ENCODE results near the gene SLC24A3.

SLC24A3 gene

GRCh38 chr20:19253916-19254820, 41.7 kb downstream of the SLC24A3 start:
- H3K27me3 Mint-ChIP-seq = peaks cover 4% of the 10 kb centered on the region
- H3K4me3 Mint-ChIP-seq = no peak overlapping the region
- H3K4me1 Mint-ChIP-seq (ENCODE audit: low read depth) = no peaks in the 10 kb centered on the region
- no peak overlapping the region for H3K27ac Mint-ChIP-seq
- H3K36me3 Mint-ChIP-seq = no peaks in the 10 kb centered on the region
- H3K9me3 Mint-ChIP-seq (ENCODE audit: low read depth) = no peaks in the 10 kb centered on the region

- Mint-ChIP-seq H3K27ac (no peak overlapping the region), H3K36me3 (no peaks in the 10 kb centered on the region), H3K27me3 (peaks cover 4% of the 10 kb centered on the region), H3K9me3 (ENCODE audit: low read depth) (no peaks in the 10 kb centered on the region), H3K4me1 (ENCODE audit: low read depth) (no peaks in the 10 kb centered on the region), H3K4me3 (no peak overlapping the region)
Measured at GRCh38 chr20:19254956-19255355, 42.5 kb downstream of the SLC24A3 start.

- Mint-ChIP-seq H3K27me3 (peaks cover 4% of the 10 kb centered on the region), H3K4me3 (no peak overlapping the region), H3K27ac (no peak overlapping the region), H3K36me3 (no peaks in the 10 kb centered on the region), H3K9me3 (ENCODE audit: low read depth) (no peaks in the 10 kb centered on the region), H3K4me1 (ENCODE audit: low read depth) (no peaks in the 10 kb centered on the region)
Measured at GRCh38 chr20:19256085-19256484, 43.6 kb downstream of the SLC24A3 start.

- no peak overlapping the region for H3K4me3 Mint-ChIP-seq
- no peaks in the 10 kb centered on the region for H3K36me3 Mint-ChIP-seq
- no peaks in the 10 kb centered on the region for H3K4me1 Mint-ChIP-seq (ENCODE audit: low read depth)
- H3K27me3 Mint-ChIP-seq = peaks cover 4% of the 10 kb centered on the region
- no peak overlapping the region for H3K27ac Mint-ChIP-seq
- no peaks in the 10 kb centered on the region for H3K9me3 Mint-ChIP-seq (ENCODE audit: low read depth)
Measured at GRCh38 chr20:19256906-19257595, 44.6 kb downstream of the SLC24A3 start.

- Mint-ChIP-seq H3K36me3 (no peaks in the 10 kb centered on the region), H3K27me3 (peaks cover 4% of the 10 kb centered on the region), H3K9me3 (ENCODE audit: low read depth) (no peaks in the 10 kb centered on the region), H3K27ac (no peak overlapping the region), H3K4me1 (ENCODE audit: low read depth) (no peaks in the 10 kb centered on the region), H3K4me3 (no peak overlapping the region)
Measured at GRCh38 chr20:19257865-19258264, 45.4 kb downstream of the SLC24A3 start.

GRCh38 chr20:19259141-19259591, 46.7 kb downstream of the SLC24A3 start:
- Mint-ChIP-seq H3K36me3 (no peaks in the 10 kb centered on the region), H3K27ac (no peak overlapping the region), H3K4me1 (ENCODE audit: low read depth) (no peaks in the 10 kb centered on the region), H3K4me3 (no peak overlapping the region), H3K9me3 (ENCODE audit: low read depth) (no peaks in the 10 kb centered on the region), H3K27me3 (peaks cover 3% of the 10 kb centered on the region)

GRCh38 chr20:19260412-19261090, 48.1 kb downstream of the SLC24A3 start:
- H3K27me3 Mint-ChIP-seq = peaks cover 2% of the 10 kb centered on the region
- H3K4me3 Mint-ChIP-seq = no peak overlapping the region
- no peaks in the 10 kb centered on the region for H3K9me3 Mint-ChIP-seq (ENCODE audit: low read depth)
- no peak overlapping the region for H3K27ac Mint-ChIP-seq
- no peaks in the 10 kb centered on the region for H3K4me1 Mint-ChIP-seq (ENCODE audit: low read depth)
- H3K36me3 Mint-ChIP-seq = no peaks in the 10 kb centered on the region

GRCh38 chr20:19264191-19264590, 51.7 kb downstream of the SLC24A3 start:
- no peaks in the 10 kb centered on the region for H3K9me3 Mint-ChIP-seq (ENCODE audit: low read depth)
- H3K4me3 Mint-ChIP-seq = no peak overlapping the region

GRCh38 chr20:19265646-19266374, 53.4 kb downstream of the SLC24A3 start:
- no peak overlapping the region for H3K4me3 Mint-ChIP-seq
- H3K9me3 Mint-ChIP-seq (ENCODE audit: low read depth) = no peaks in the 10 kb centered on the region
- H3K4me1 Mint-ChIP-seq (ENCODE audit: low read depth) = no peaks in the 10 kb centered on the region
- H3K27me3 Mint-ChIP-seq = peaks cover 2% of the 10 kb centered on the region
- no peaks in the 10 kb centered on the region for H3K36me3 Mint-ChIP-seq
- no peak overlapping the region for H3K27ac Mint-ChIP-seq

More at GRCh38 chr20:19264191-19264590, 51.7 kb downstream of the SLC24A3 start:
- peaks cover 2% of the 10 kb centered on the region for H3K27me3 Mint-ChIP-seq
- no peaks in the 10 kb centered on the region for H3K4me1 Mint-ChIP-seq (ENCODE audit: low read depth)
- no peaks in the 10 kb centered on the region for H3K36me3 Mint-ChIP-seq
- H3K27ac Mint-ChIP-seq = no peak overlapping the region

GRCh38 chr20:19268426-19268825, 56.0 kb downstream of the SLC24A3 start:
- H3K36me3 Mint-ChIP-seq = no peaks in the 10 kb centered on the region

GRCh38 chr20:19269737-19270340, 57.4 kb downstream of the SLC24A3 start:
- no peaks in the 10 kb centered on the region for H3K4me1 Mint-ChIP-seq (ENCODE audit: low read depth)
- H3K9me3 Mint-ChIP-seq (ENCODE audit: low read depth) = no peaks in the 10 kb centered on the region
- H3K27me3 Mint-ChIP-seq = no peaks in the 10 kb centered on the region
- H3K27ac Mint-ChIP-seq = no peak overlapping the region
- H3K36me3 Mint-ChIP-seq = no peaks in the 10 kb centered on the region
- no peak overlapping the region for H3K4me3 Mint-ChIP-seq

More at GRCh38 chr20:19268426-19268825, 56.0 kb downstream of the SLC24A3 start:
- H3K9me3 Mint-ChIP-seq (ENCODE audit: low read depth) = no peaks in the 10 kb centered on the region
- peaks cover 2% of the 10 kb centered on the region for H3K27me3 Mint-ChIP-seq
- H3K27ac Mint-ChIP-seq = no peak overlapping the region
- no peaks in the 10 kb centered on the region for H3K4me1 Mint-ChIP-seq (ENCODE audit: low read depth)
- H3K4me3 Mint-ChIP-seq = no peak overlapping the region

GRCh38 chr20:19271879-19272651, 59.6 kb downstream of the SLC24A3 start:
- no peak overlapping the region for H3K27ac Mint-ChIP-seq
- no peaks in the 10 kb centered on the region for H3K4me1 Mint-ChIP-seq (ENCODE audit: low read depth)
- no peaks in the 10 kb centered on the region for H3K36me3 Mint-ChIP-seq

GRCh38 chr20:19272976-19273654, 60.7 kb downstream of the SLC24A3 start:
- Mint-ChIP-seq H3K9me3 (ENCODE audit: low read depth) (no peaks in the 10 kb centered on the region), H3K36me3 (no peaks in the 10 kb centered on the region), H3K27ac (no peak overlapping the region), H3K4me1 (ENCODE audit: low read depth) (no peaks in the 10 kb centered on the region), H3K4me3 (no peak overlapping the region), H3K27me3 (no peaks in the 10 kb centered on the region)

More at GRCh38 chr20:19271879-19272651, 59.6 kb downstream of the SLC24A3 start:
- H3K4me3 Mint-ChIP-seq = no peak overlapping the region
- no peaks in the 10 kb centered on the region for H3K27me3 Mint-ChIP-seq
- H3K9me3 Mint-ChIP-seq (ENCODE audit: low read depth) = no peaks in the 10 kb centered on the region

All from activated naive CD8-positive, alpha-beta T cell (primary cell).